ENCODE data around the gene ZNF775. TPM values are rescaled to one million over a fixed set of nuclear protein-coding genes. Genes with fewer than 3 reads are reported as not detected.

The ZNF775 gene
- polyA plus RNA-seq, 6 donors from 2014 or later, result 1.4 to 8.9 (median 4.5) TPM

DNA sequence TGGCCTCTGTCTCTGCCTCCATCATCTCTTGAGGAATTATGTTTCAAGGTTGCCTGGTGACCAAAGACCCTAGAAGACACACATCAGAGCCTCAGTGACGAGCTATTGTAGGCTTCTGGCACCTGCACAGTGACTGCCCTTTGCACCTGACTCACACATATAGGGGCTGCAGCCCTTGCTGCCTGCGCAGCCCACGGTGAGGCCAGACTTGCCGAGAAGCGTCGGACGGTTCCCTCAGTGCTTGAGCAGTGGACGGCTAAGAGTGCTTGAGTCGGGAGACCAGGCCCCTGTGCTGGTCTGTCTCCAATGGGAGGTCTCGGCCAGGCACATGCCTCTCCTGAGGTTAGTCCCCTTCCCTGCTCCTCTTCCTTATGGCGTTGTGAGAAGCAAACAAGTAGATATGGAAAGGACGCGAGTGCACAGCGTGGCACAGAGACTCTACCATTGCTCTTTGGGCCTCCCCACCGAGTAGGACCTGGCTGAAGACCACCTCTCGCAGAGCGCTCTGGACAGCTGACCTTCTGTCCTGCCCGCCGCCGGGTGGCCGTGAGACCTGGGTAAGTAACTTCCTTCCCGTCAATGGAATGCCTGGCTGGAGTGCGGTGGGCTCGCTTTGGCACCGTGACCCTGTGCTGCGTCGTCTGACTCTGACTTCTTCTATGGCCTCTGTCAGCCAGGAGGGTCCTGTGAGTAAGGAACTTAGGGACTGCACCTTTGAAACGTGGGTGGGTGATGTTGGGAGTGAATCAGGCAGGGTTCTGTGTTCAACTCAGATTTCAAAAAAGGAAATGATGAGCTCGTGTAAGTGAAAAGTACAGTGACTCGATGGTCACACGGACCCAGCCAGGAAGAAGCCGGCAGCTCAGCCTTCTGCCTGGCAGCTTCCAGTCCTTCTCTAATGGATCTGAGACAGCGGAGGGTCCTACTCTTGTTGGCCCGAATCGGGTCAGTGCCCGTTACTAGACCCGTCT, 33.7 kb downstream of the ZNF775 start:
- H3K4me3 Mint-ChIP-seq, result peak overlapping the region in 2 of 8 donors; percentile 53 to 80

DNA sequence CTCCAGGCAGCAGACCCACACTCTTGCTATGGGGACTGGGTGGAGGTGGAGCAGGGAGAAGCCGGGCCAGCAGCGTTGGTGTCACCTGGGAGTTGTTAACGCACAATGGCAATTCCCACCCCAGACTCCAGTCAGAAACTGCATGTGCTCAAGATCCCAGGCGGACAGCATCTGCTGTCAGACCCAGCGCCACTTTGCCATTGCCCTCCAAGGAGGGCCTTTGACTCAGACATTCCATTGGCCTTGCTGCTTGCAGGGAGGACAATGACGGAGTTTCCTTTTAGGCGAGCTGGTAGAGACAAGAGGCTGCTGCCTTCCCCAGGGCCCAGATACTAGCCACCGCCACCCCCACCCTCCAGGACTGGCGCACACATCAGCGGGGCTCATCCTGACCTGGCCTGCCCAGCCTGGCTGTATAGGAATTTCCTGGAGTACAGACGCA, 34.5 kb downstream of the ZNF775 start:
- H3K27ac Mint-ChIP-seq, result peak overlapping the region in 4 of 6 donors; percentile 8 to 99 (median 56)
- no peak overlapping the region for H3K4me3 Mint-ChIP-seq
- peaks cover 16 to 25% (median 23%) of the 10 kb centered on the region in 3 donors for H3K4me1 Mint-ChIP-seq
- DNase-seq (no peak), ATAC-seq (ENCODE audit: low read depth in 2 of 2) (no peak)
- no peaks in the 10 kb centered on the region for H3K9me3 Mint-ChIP-seq
- H3K27me3 Mint-ChIP-seq, result no peaks in the 10 kb centered on the region
- peaks cover 0 to 8% of the 10 kb centered on the region in 2 donors for H3K36me3 Mint-ChIP-seq

More for the DNA sequence above, 33.7 kb downstream of the ZNF775 start:
- Mint-ChIP-seq H3K36me3 (peaks cover 0 to 13% of the 10 kb centered on the region in 2 donors), H3K27ac (peak overlapping the region in 4 of 6 donors; percentile 38 to 99 (median 66)), H3K9me3 (no peaks in the 10 kb centered on the region), H3K27me3 (no peaks in the 10 kb centered on the region), H3K4me1 (peaks cover 20 to 29% (median 26%) of the 10 kb centered on the region in 3 donors)
- no peak for ATAC-seq (ENCODE audit: low read depth in 2 of 2)
- DNase-seq, result no peak

DNA sequence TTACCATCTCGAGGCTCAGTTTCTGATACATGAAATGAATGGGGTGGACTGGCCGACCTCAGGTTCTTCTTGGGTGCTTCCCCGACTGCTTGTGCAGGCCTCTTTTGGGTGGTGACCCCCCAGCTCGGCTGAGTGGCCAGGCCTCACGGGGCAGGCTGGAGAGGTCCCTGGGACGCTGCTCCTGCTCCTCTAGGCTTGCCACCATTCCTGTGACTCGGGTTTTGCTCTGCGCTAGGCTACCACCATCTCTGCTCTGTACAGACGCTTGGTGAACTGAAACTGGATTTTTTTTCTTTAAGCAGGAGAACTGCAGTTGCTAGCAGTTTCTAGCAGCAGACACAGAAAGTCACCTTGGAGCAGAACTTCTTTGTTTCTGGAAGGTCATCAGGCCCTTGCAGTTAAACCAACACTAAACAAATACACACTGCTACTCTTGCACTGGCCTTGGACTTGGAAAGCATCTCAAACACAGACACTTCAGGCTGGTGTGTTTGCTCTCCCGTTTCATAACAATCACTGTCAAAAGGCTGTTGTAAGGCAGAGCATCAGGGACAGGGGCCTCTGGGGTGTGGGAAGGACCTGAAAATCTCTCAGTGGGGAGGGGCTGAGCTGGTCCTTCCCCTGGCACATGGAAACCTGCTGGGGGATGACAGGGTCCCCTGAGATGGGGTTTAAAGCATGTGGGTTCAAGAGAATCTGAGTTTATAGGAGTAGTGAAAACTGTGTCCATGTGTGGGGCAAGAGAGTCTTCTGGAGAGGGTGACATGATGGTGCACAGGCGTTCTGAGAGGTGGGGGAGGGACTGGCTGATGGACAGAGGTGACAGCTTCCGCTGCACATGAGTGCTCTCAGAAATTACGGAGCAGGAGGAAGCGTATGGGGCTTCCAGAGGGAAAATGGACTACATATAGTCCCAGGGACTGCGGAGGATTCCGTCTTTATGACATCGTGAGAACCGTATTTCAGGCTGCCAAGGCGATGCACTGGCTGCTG, 36.3 kb downstream of the ZNF775 start:
- ATAC-seq (ENCODE audit: low read depth in 2 of 2), result no peak
- H3K27ac Mint-ChIP-seq, result peak overlapping the region in 3 of 6 donors; percentile 62 to 99 (median 71)
- no peaks in the 10 kb centered on the region for H3K36me3 Mint-ChIP-seq
- peaks cover 0 to 4% (median 0%) of the 10 kb centered on the region in 3 donors for H3K27me3 Mint-ChIP-seq
- peaks cover 8 to 16% (median 11%) of the 10 kb centered on the region in 3 donors for H3K4me1 Mint-ChIP-seq
- H3K9me3 Mint-ChIP-seq, result no peaks in the 10 kb centered on the region
- DNase-seq, result no peak
- H3K4me3 Mint-ChIP-seq, result no peak overlapping the region

DNA sequence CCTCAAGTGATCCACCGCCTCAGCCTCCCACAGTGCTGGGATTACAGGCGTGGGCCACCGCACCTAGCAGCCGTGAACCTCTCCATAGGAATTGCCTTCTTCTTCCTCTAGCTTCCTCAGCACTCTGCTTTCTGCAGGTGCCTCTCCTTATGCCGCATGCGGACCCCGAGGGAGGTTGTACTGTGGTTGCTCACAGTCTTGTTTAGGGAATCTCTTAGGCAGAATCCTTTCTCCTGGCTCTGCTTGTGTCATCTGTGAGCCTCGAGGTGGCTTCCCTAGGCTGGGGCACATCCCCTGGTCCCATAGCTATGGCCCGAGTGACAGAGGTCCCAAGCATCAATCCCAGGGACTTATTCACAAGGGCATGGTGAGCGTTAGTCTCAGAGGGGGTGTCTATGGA, 38.1 kb downstream of the ZNF775 start:
- H3K27me3 Mint-ChIP-seq, result peaks cover 0 to 5% (median 4%) of the 10 kb centered on the region in 3 donors
- DNase-seq, result no peak
- H3K36me3 Mint-ChIP-seq, result no peaks in the 10 kb centered on the region
- peak overlapping the region in 1 of 6 donors; percentile 41 for H3K27ac Mint-ChIP-seq
- no peak for ATAC-seq (ENCODE audit: low read depth in 2 of 2)
- H3K4me3 Mint-ChIP-seq, result no peak overlapping the region
- no peaks in the 10 kb centered on the region for H3K9me3 Mint-ChIP-seq
- peaks cover 7 to 18% (median 18%) of the 10 kb centered on the region in 3 donors for H3K4me1 Mint-ChIP-seq

DNA sequence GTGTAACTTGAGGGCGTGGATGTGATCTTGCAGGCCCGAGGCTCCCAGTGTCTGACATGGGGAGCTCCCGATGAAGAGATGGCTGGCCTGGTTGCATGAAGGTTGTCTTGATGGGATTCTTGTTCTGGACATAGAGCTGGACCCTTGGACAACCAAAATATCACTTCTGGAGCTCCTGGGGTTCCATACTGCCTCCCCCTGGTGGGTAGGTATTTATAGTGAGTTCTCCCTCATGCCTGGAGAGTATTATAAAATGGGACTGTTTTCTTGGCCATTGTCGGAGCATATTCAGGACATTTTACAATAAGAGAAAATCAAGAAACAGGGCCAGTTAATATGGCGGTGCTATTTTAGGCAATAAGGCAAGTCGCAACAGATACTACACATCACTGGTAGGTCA, 38.7 kb downstream of the ZNF775 start:
- H3K4me1 Mint-ChIP-seq, result peaks cover 7 to 18% (median 17%) of the 10 kb centered on the region in 3 donors
- peak overlapping the region in 1 of 6 donors; percentile 42 for H3K27ac Mint-ChIP-seq
- no peaks in the 10 kb centered on the region for H3K9me3 Mint-ChIP-seq
- DNase-seq (no peak), ATAC-seq (ENCODE audit: low read depth in 2 of 2) (no peak)
- H3K4me3 Mint-ChIP-seq, result peak overlapping the region in 1 of 8 donors; percentile 70
- no peaks in the 10 kb centered on the region for H3K36me3 Mint-ChIP-seq
- H3K27me3 Mint-ChIP-seq, result peaks cover 0 to 5% (median 4%) of the 10 kb centered on the region in 3 donors

DNA sequence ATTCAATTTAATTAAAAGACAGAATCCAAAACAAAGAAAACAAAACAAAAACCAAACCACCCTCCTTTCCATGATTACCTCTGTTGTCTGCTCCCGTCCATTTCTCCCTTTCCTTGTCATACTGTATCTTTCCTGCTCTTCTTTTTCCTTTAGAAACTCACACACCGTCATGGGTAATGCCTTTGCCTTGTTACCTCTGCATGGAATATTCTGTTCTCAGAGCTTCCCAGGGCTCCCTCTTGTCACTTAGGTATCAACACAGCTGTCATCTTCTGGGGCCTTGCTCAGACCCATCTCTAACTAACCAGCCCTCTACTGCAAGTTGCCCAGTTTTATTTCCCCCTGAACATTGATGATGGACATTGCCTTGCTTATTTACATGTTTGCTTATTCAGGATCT, 41.1 kb downstream of the ZNF775 start:
- DNase-seq, result no peak
- H3K36me3 Mint-ChIP-seq, result no peaks in the 10 kb centered on the region
- no peaks in the 10 kb centered on the region for H3K9me3 Mint-ChIP-seq
- peaks cover 6 to 12% (median 7%) of the 10 kb centered on the region in 3 donors for H3K4me1 Mint-ChIP-seq
- ATAC-seq (ENCODE audit: low read depth in 2 of 2), result no peak
- peaks cover 0 to 12% (median 5%) of the 10 kb centered on the region in 3 donors for H3K27me3 Mint-ChIP-seq
- H3K4me3 Mint-ChIP-seq, result no peak overlapping the region
- H3K27ac Mint-ChIP-seq, result peak overlapping the region in 1 of 6 donors; percentile 70

DNA sequence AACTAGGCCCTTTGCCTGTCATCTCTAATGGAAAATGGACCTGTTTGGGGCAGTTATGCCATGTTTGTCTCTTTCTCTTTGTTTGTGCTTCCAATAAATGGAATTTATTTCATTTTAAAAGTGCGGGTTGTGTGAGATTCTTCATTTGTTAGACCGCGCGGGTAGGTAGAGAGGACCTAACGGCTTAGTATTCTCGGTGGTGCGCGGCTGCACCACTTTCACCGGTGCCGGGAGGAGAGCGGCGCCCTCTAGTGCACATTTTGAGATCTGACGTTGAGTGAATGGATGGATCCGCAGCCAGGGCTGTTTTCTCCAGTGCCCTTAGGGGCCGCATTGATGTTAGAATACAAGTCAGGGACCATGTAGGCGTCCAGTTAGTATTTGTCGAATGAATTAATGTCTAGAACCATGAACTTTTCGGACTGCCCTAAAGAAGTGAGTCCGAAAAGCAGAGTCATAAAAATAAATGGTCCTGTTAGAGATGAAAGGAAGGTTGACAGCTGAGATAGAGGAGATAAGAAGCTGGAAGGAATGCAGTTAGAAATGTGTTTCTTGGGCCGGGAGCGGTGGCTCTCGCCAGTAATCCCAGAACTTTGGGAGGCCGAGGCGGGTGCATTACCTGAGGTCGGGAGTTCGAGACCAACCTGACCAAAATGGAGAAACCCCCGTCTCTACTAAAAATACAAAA, 42.0 kb downstream of the ZNF775 start:
- Mint-ChIP-seq H3K9me3 (no peaks in the 10 kb centered on the region), H3K27me3 (peaks cover 0 to 14% (median 5%) of the 10 kb centered on the region in 3 donors), H3K27ac (peak overlapping the region; percentile 1 to 81 (median 60)), H3K4me1 (peaks cover 6 to 12% (median 7%) of the 10 kb centered on the region in 3 donors), H3K36me3 (no peaks in the 10 kb centered on the region), H3K4me3 (peak overlapping the region in 3 of 8 donors; percentile 37 to 71 (median 40))
- DNase-seq (peak; percentile 83), ATAC-seq (ENCODE audit: low read depth in 2 of 2) (peak; percentile 100)

DNA sequence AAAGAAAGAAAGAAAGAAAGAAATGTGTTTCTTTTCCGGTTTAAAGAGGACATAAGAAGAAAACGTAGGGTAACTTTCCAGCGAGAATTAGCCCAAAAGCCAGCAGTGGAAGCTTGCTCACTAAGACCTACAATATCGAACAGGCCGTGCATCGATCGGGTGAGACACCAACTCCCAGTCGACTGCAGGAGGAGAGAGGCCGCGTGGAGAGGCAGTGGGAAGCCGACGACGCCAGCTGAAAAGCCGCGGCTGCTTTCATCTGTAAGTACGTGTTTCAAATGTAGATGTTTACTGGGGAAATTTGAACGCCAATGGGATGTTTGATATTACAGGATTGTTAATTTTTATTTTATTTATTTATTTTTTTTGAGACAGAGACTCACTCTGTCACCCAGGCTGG, 42.7 kb downstream of the ZNF775 start:
- Mint-ChIP-seq H3K27me3 (peaks cover 0 to 14% (median 5%) of the 10 kb centered on the region in 3 donors), H3K4me1 (peaks cover 6 to 12% (median 7%) of the 10 kb centered on the region in 3 donors), H3K27ac (no peak overlapping the region), H3K4me3 (no peak overlapping the region), H3K9me3 (no peaks in the 10 kb centered on the region), H3K36me3 (no peaks in the 10 kb centered on the region)
- ATAC-seq (ENCODE audit: low read depth in 2 of 2) (no peak), DNase-seq (no peak)

DNA sequence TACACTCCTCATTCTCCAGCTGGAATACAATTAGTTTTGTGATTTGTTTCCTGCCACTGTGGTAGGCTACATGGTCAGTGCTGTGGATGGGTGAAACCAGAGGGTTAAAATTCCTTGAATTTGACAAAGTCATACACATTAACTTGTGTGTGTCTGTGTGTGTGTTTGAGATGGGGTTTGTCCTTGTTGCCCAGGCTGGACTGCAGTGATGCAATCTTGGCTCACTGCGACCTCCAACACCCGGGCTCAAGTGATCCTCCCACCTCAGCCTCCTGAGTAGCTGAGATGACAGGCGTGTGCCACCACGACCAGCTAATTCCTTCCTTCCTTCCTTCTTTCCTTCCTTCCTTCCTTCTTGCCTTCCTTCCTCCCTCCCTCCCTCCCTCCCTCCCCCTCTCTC, 46.5 kb downstream of the ZNF775 start:
- Mint-ChIP-seq H3K4me1 (peaks cover 9 to 20% (median 10%) of the 10 kb centered on the region in 3 donors), H3K36me3 (no peaks in the 10 kb centered on the region), H3K9me3 (no peaks in the 10 kb centered on the region), H3K27me3 (peaks cover 13 to 30% (median 30%) of the 10 kb centered on the region in 3 donors), H3K4me3 (no peak overlapping the region), H3K27ac (no peak overlapping the region)
- no peak for DNase-seq
- ATAC-seq (ENCODE audit: low read depth in 2 of 2), result no peak

DNA sequence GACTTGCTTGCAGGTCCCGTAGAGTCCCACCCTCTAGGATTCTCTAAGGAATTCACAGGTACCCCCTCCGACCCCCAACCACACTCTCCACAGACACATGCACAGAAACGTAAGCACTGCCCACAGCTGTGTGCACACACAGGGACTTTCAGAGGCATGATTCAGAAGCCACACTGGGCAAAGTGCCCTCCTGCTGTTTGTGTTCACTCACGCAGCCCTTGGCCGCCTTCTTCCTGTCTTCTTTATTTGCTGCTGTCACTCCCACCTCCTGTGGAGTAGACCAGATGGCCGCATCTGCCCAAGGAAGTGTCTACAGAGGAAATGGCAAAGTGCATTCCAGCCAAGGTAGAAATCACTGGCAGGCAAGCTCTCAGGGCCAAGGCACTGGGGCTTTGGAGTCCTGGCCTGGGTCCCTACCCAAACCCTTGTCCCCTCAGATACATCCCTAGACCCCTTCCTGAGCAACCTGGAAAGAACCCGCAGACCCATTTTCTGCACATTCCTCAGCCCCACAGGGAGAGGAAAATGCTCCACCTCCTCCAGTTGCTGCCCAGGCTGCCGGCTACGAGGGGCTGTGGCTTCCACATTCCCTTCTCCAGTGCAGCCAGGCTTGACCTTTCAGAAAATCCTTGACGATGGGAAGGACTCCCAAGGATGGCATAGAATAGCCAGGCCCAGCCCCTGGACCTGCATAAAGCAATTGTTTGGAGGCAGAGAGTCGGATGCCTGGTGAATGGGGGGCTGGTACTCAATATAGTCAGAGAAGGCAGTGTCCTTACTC, 49.7 kb downstream of the ZNF775 start:
- no peak for DNase-seq
- no peaks in the 10 kb centered on the region for H3K36me3 Mint-ChIP-seq
- H3K4me3 Mint-ChIP-seq, result peak overlapping the region in 1 of 8 donors; percentile 26
- peak; percentile 30 to 32 for ATAC-seq (ENCODE audit: low read depth in 2 of 2)
- peaks cover 19 to 30% (median 22%) of the 10 kb centered on the region in 3 donors for H3K4me1 Mint-ChIP-seq
- peak overlapping the region in 2 of 6 donors; percentile 62 to 69 for H3K27ac Mint-ChIP-seq
- H3K27me3 Mint-ChIP-seq, result peaks cover 13 to 30% (median 26%) of the 10 kb centered on the region in 3 donors
- H3K9me3 Mint-ChIP-seq, result no peaks in the 10 kb centered on the region

DNA sequence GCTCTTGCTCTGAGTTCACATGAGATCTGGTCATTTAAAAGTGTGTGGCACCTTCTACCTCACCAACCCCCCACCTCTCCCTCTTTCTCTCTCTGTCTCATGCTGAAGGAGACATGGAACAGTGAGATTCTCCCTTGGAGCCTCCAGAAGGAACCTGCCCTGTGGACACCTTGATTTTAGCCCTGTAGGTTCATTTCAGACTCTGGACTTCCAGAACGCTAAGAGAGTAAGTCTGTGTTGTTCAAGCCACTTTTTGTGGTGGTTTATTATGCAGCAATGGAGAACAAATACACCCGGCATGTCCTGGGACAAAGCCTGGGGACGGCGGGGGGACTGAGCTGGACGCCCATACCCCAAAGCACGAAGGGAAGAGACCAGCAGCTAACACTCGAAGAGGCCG, 50.6 kb downstream of the ZNF775 start:
- Mint-ChIP-seq H3K4me1 (peaks cover 27 to 38% (median 31%) of the 10 kb centered on the region in 3 donors), H3K9me3 (no peaks in the 10 kb centered on the region), H3K27ac (peak overlapping the region in 1 of 6 donors; percentile 30), H3K27me3 (peaks cover 13 to 30% (median 26%) of the 10 kb centered on the region in 3 donors), H3K36me3 (no peaks in the 10 kb centered on the region), H3K4me3 (no peak overlapping the region)
- no peak for DNase-seq
- no peak for ATAC-seq (ENCODE audit: low read depth in 2 of 2)

Measured in naive B cell (primary cell).